Measurements from ENCODE around the gene RGL2.

DNA sequence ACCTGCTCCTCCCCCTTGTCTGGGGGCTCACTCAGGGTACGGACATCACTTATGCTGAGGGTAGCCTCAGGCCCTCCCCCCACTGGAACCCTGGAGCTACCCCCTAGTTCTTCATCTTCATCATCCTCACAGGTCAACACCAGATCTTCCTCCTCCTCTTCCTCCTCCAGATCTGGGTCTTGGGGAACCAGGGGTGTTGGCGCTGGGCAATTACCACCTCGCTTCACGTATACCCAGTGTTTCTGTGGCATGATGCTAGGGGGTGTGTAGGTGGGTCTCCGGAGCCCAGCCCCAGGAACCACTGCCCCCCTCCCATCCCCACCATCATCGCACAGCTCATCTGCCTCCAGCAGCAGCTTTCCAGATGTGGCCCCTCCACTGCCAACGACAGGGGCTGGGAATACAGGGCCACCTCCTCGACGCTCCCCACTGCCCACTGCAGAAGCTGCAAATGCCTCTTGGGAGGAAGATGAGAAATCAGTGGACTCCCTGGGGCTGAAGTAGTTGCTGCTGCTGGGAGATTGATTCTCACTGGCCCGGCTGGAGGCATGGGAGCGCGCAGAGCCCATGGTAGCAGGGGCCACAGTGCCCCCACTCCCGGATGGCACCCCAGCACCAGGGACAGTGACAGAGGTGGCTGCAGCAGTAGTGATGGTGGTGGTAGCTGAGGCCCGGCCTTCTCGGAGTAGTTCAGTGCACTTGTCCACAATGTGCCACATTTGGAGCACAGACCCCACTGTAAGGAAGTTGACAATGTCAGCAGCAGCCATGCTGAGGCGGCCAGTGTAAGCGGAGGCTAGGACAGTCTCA, 17.3 kb upstream of the RGL2 start:
- TF ChIP-seq CTCF (conservative IDR thresholded peaks at IDR 0.05; ENCODE audit: low read length) (no peak), EZH2phosphoT487 (IDR thresholded peaks at IDR 0.05; ENCODE audit: borderline replicate concordance, low read depth, low read length) (no peak)

Data from OCI-LY7 (cell line).